Heart left ventricle (tissue), 16 donors: ENCODE data around the gene BICD2. TPM values are rescaled to one million over a fixed set of nuclear protein-coding genes. Genes with fewer than 3 reads are reported as not detected.

Source experiments
- ATAC-seq, 4 donors: fragments of 200-7000 bp; cut with Tn5 transposase; one replicate each; pipeline ENCODE4 v1.9.1; 2020 to 2022; ENCODE audit warnings: moderate library complexity in 4 of 4, mild to moderate bottlenecking in 3 of 4, moderate number of reproducible peaks in 1 of 4
- DNase-seq, 5 donors: peaks; one replicate each; pipeline ENCODE4 v3.0.0-alpha.2; 2020
- H3K27ac ChIP-seq, 12 donors: fragments of 200-600 bp; sonication (generic) in 4 of 12; one replicate each; pipeline versions ENCODE4 v1.5.0 to v1.8.0; 2016 to 2022; ENCODE audit warnings: mild to moderate bottlenecking in 2 of 12
- H3K27me3 ChIP-seq, 9 donors: fragments of 200-600 bp; sonication (generic) in 2 of 9; one replicate each; pipeline versions ENCODE4 v1.5.1 to v1.8.0; 2016 to 2022; ENCODE audit warnings: mild to moderate bottlenecking in 3 of 9
- H3K36me3 ChIP-seq, 9 donors: fragments of 200-600 bp; sonication (generic) in 2 of 9; one replicate each; pipeline versions ENCODE4 v1.5.0 to v1.8.0; 2018 to 2022; ENCODE audit warnings: mild to moderate bottlenecking in 2 of 9
- H3K4me1 ChIP-seq, 12 donors: fragments of 200-600 bp; sonication (generic) in 4 of 12; one replicate each; pipeline versions ENCODE4 v1.5.0 to v1.8.0; 2016 to 2022; ENCODE audit warnings: mild to moderate bottlenecking in 3 of 12
- H3K4me3 ChIP-seq, 12 donors: fragments of 200-600 bp; sonication (generic) in 4 of 12; one replicate each; pipeline versions ENCODE4 v1.5.0 to v1.8.0; 2017 to 2022; ENCODE audit warnings: mild to moderate bottlenecking in 9 of 12, moderate library complexity in 4 of 12
- H3K9me3 ChIP-seq, 12 donors: fragments of 200-600 bp; sonication (generic) in 4 of 12; one replicate each; pipeline versions ENCODE4 v1.5.0 to v1.8.0; 2016 to 2022; ENCODE audit warnings: mild to moderate bottlenecking in 1 of 12
- POLR2A ChIP-seq, 2 donors: fragments of 450-650 bp; IDR thresholded peaks; one replicate each; pipeline ENCODE4 v1.6.1; 2017; ENCODE audit warnings: antibody characterized with exemption in 2 of 2, mild to moderate bottlenecking in 2 of 2, moderate library complexity in 2 of 2
- WGBS, 4 donors: extraction: QIAGEN DNeasy Blood & Tissue Kit in 2 of 4; methylation state at CpG; one replicate each; pipeline versions ENCODE4 v1.1.5 to v1.1.7; 2013 to 2018; 5-methylcytosine and 5-hydroxymethylcytosine counted together
- intact Hi-C, 10 donors: fragments of 100-400 bp; cut with DNase I; formaldehyde crosslinking; loops; one replicate each; pipeline versions ENCODE4 v1.11.1 to v1.14.2; 2022
- polyA plus RNA-seq, 2 donors: library from polyadenylated mRNA; stranded (reverse); fragments of 200-250 nt; gene quantifications; one replicate each; pipeline ENCODE4 v1.2.3, GENCODE V29; 2013
- total RNA-seq, 9 donors: library from RNA; depleted of rRNA in 2 of 9; stranded (reverse); fragments of >200 nt in 2 of 9; fragmentation: NEBNext Ultra II Directional in 3 of 9; extraction: Animal tissue kit (Norgen Biotek cat#: 25700) in 3 of 9; gene quantifications; one replicate each; pipeline versions ENCODE4 v1.1.0 to v1.2.4, GENCODE V29; 2016 to 2023
- TF ChIP-seq, protein P1 (sequence below), 12 donors: fragments of 200-600 bp; sonication (generic) in 4 of 12; IDR thresholded peaks; one replicate each; pipeline versions ENCODE4 v1.5.0 to v1.8.0; 2018 to 2022; ENCODE audit warnings: antibody characterized with exemption in 12 of 12, mild to moderate bottlenecking in 5 of 12
- donor health status: ischemic (EF 13 %, LVEDD 7.1; RV severe dilation, severe dysfunction).
- donor health status: healthy with polysubstance abuse.
- donor health status: DM: no; HTN: yes; CAD: no.
- donor health status: DM: no; HTN: no; CAD: no.
- donor health status: ischemic (EF 25% LVEDD 6.9; RV normal size, moderate dysfunction).
- donor health status: ischemic (EF 25% LVEDD 5.7; RV mildly dilated, moderate dysfunction).
- donor health status: healthy.
- donor health status: DM: yes; HTN: yes; CAD: no.
- donor health status: ischemic (EF 35%, LVEDD 5.7; RV mildly dilated, moderate dysfunction).
- donor health status: nonischemic (EF 11% LVEDD 7.7; RV severe dilation, severe dysfunction).
- donor health status: DM: yes; HTN: yes; CAD: no.
- donor health status: PGD.
- donor health status: ischemic (EF 29% LVEDD 5.4; RV normal size, mild dysfunction).
- donor health status: nonischemic (EF 23%, LVEDD 6.1; RV moderate dilation, normal function).

BICD2 gene
- total and polyA plus RNA-seq, 11 donors, result 17.6 to 56.7 (median 35.9) TPM

DNA sequence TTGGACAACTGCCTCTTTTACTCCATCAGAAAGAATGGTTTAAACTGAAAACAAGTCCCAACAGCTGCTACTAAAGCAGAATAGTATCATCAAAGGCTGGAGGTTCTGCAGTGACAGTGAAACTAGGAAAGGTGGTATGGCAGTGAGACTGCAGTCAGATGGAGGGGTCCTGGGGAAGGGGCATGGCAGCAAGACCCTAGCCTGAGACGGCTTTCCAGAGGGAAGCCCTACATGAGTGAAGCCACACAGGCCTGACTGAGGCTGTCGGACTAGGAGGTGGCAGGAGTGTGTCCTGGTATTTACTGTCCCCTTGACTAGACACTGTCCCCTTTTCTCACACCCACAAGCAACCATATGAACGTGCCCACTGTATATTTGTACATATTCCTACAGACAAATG is 54.3 kb downstream of the BICD2 start:
- no peaks in the 10 kb centered on the region for H3K27me3 ChIP-seq
- no peak for TF ChIP-seq POLR2A (IDR thresholded peaks at IDR 0.05)
- TF ChIP-seq, protein P1, sequence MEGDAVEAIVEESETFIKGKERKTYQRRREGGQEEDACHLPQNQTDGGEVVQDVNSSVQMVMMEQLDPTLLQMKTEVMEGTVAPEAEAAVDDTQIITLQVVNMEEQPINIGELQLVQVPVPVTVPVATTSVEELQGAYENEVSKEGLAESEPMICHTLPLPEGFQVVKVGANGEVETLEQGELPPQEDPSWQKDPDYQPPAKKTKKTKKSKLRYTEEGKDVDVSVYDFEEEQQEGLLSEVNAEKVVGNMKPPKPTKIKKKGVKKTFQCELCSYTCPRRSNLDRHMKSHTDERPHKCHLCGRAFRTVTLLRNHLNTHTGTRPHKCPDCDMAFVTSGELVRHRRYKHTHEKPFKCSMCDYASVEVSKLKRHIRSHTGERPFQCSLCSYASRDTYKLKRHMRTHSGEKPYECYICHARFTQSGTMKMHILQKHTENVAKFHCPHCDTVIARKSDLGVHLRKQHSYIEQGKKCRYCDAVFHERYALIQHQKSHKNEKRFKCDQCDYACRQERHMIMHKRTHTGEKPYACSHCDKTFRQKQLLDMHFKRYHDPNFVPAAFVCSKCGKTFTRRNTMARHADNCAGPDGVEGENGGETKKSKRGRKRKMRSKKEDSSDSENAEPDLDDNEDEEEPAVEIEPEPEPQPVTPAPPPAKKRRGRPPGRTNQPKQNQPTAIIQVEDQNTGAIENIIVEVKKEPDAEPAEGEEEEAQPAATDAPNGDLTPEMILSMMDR (IDR thresholded peaks at IDR 0.05), result no peak
- no peak overlapping the region for H3K4me3 ChIP-seq
- peaks cover under 1 to 14% (median 9%) of the 10 kb centered on the region in 12 donors for H3K4me1 ChIP-seq
- H3K27ac ChIP-seq, result no peak overlapping the region
- no peak for DNase-seq
- H3K9me3 ChIP-seq, result no peaks in the 10 kb centered on the region
- 82 to 91% (median 90%) methylated on average over 3 of the region's 3 CpGs for WGBS, 4 donors
- H3K36me3 ChIP-seq, result peaks cover 0 to 68% (median 58%) of the 10 kb centered on the region in 9 donors
- intact Hi-C loops, result loop anchor here in 2 of 10 donors (5.0 to 10.0 kb wide), 2 partner anchors 38 to 46 kb away; partner anchors contain the start of gene IPPK (in 1 of the 2)
- no peak for ATAC-seq

DNA sequence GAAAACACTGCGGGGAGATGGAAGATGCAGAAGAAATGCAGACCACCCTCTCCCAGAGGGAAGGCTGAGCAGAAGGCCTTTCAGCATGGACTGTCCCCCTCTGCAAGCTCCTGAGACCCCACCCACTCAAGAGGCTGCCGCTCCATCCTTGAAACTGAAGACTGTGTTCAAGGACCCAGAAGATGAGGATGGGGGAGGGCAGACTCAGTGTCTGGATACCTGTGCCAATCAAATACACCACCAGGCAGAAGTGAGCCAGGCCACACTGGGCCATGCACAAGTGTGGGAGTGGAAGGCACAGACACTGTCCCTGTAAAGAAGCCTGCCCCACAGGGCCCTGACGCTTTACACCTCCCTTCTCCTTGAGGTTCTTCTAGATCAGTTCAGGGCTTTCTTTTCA is 54.7 kb downstream of the BICD2 start:
- intact Hi-C loops, result loop anchor here in 3 of 10 donors (5.0 to 10.0 kb wide), 2 partner anchors 38 to 45 kb away; partner anchors contain the start of gene IPPK (in 2 of the 3)

DNA sequence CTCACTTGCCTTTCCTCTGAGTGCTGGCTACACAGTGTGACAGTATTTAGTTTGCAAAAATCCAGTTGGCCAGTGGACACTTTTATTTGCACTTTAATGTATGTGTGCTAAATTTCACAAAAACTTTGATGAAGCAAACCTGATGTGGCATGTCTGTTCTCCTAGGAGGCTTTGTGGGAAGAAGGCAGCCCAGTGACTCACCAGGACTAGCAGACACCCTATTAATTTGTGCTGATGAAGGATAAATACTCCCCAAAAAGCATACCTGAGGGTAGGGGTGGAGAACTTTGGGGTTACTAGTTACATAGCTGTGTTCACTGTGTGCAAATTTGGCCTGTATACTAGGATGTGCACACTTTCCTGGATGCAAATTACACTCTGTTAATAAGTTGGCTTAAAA is 55.4 kb downstream of the BICD2 start:
- Histone ChIP-seq H3K4me3 (no peak overlapping the region), H3K9me3 (no peaks in the 10 kb centered on the region), H3K36me3 (peaks cover 0 to 57% (median 47%) of the 10 kb centered on the region in 9 donors), H3K27me3 (no peaks in the 10 kb centered on the region), H3K4me1 (peaks cover 0 to 13% (median 0%) of the 10 kb centered on the region in 12 donors), H3K27ac (no peak overlapping the region)
- intact Hi-C loops, result loop anchor here in 1 of 10 donors (5.0 kb wide), 1 partner anchor 37 kb away; the partner anchor contains the start of gene IPPK
- DNase-seq (no peak), ATAC-seq (no peak)
- no peak for TF ChIP-seq POLR2A (IDR thresholded peaks at IDR 0.05)
- TF ChIP-seq, protein P1 (IDR thresholded peaks at IDR 0.05), result no peak

More for the DNA sequence above, 54.7 kb downstream of the BICD2 start:
- Histone ChIP-seq H3K36me3 (peaks cover 0 to 64% (median 54%) of the 10 kb centered on the region in 9 donors), H3K27me3 (no peaks in the 10 kb centered on the region), H3K4me3 (no peak overlapping the region), H3K4me1 (peaks cover 0 to 13% (median 5%) of the 10 kb centered on the region in 12 donors), H3K9me3 (no peaks in the 10 kb centered on the region), H3K27ac (no peak overlapping the region)
- DNase-seq (no peak), ATAC-seq (no peak)
- WGBS, 4 donors, result 94 to 100% (median 99%) methylated on average over 3 of the region's 3 CpGs
- no peak for TF ChIP-seq POLR2A (IDR thresholded peaks at IDR 0.05)
- TF ChIP-seq, protein P1 (IDR thresholded peaks at IDR 0.05), result no peak

DNA sequence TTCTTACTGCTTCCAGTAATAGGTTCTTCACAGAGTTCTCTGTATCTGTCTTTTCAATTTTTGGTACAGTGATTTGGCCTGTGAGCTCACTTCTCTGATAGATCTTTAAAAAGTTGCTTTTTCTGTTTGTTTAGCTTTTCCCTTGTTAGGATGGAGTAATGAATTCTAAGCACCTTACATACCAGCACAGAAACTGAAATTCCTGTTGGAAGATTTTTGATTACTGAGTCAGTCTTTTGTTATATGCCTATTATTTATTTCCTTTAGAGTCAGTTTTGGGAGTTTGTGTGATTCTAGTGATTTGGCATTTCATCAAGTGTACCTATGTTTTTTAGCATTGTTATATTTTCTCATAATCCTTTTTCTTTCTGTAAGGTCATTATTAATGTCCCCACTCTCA is 57.1 kb downstream of the BICD2 start:
- H3K27ac ChIP-seq, result no peak overlapping the region
- peaks cover 0 to 41% (median 30%) of the 10 kb centered on the region in 9 donors for H3K36me3 ChIP-seq
- ATAC-seq (no peak), DNase-seq (no peak)
- no peaks in the 10 kb centered on the region for H3K27me3 ChIP-seq
- intact Hi-C loops, result loop anchor here in 1 of 10 donors (5.0 kb wide), 1 partner anchor 35 kb away; the partner anchor contains the start of gene IPPK
- peaks cover 0 to 13% (median 0%) of the 10 kb centered on the region in 12 donors for H3K4me1 ChIP-seq
- H3K9me3 ChIP-seq, result no peaks in the 10 kb centered on the region
- TF ChIP-seq, protein P1 (IDR thresholded peaks at IDR 0.05), result no peak
- no peak for TF ChIP-seq POLR2A (IDR thresholded peaks at IDR 0.05)
- no peak overlapping the region for H3K4me3 ChIP-seq
